GM23338 (cell line): ENCODE data around the gene TMEM37.

Source experiments
- CREB1 ChIP-seq: fragments of 250-450 bp; sonication (Bioruptor Pico); IDR thresholded peaks from 2 replicates; pipeline ENCODE4 v1.5.0; 2020; ENCODE audit warnings: low read depth, mild to moderate bottlenecking, moderate library complexity
- CTCF ChIP-seq, 2 experiments: fragments of 200-600 bp in 1 of 2; sonication (generic) in 1 of 2; conservative IDR thresholded peaks; 2 replicates each; pipeline versions ENCODE4 v1.5.1 to v1.6.1; 2016 to 2017; ENCODE audit warnings: antibody characterized with exemption in 2 of 2, low read depth in 2 of 2, mild to moderate bottlenecking in 2 of 2, moderate library complexity in 1 of 2
- ETS1 ChIP-seq: IDR thresholded peaks from 2 replicates; pipeline ENCODE4 v1.6.1; 2016; ENCODE audit warnings: antibody characterized with exemption
- EZH2 ChIP-seq: fragments of 200-600 bp; sonication (generic); IDR thresholded peaks from one replicate; pipeline ENCODE4 v1.8.0; 2017; ENCODE audit warnings: antibody characterized with exemption, mild to moderate bottlenecking, low read depth; ENCODE audit not compliant: unreplicated experiment
- EZH2phosphoT487 ChIP-seq: fragments of 200-600 bp; sonication (generic); IDR thresholded peaks from one replicate; pipeline ENCODE4 v1.8.1; 2018; ENCODE audit warnings: antibody characterized with exemption; ENCODE audit not compliant: unreplicated experiment
- POLR2AphosphoS5 ChIP-seq: IDR thresholded peaks from 2 replicates; pipeline ENCODE4 v1.6.1; 2016; ENCODE audit warnings: antibody characterized with exemption, low read depth
- REST ChIP-seq: IDR thresholded peaks from one replicate; pipeline ENCODE4 v1.6.1; 2018; ENCODE audit warnings: antibody characterized with exemption; ENCODE audit not compliant: unreplicated experiment
- STAT1 ChIP-seq: IDR thresholded peaks from one replicate; pipeline ENCODE4 v1.6.1; 2016; ENCODE audit warnings: antibody characterized with exemption; ENCODE audit not compliant: unreplicated experiment
- ZNF114 ChIP-seq: fragments of 250-450 bp; sonication (Bioruptor Pico); IDR thresholded peaks from 2 replicates; pipeline ENCODE4 v1.5.0; 2020; ENCODE audit warnings: mild to moderate bottlenecking, moderate library complexity

- TF ChIP-seq CTCF (conservative IDR thresholded peaks at IDR 0.05; ENCODE audit: low read depth in 2 of 2) (no peak), REST (no peak), POLR2AphosphoS5 (no peak), ZNF114 (CRISPR knock-in tag) (no peak), EZH2phosphoT487 (no peak), EZH2 (no peak), ETS1 (no peak), CREB1 (no peak), STAT1 (no peak)
Observed at GRCh38 chr2:119389615-119390306, 41.9 kb upstream of the TMEM37 start.
